HCT116 (cell line): Measurements from ENCODE around the gene SPIRE1.

Experiments used
- CEBPB ChIP-seq: IDR thresholded peaks from 2 replicates; pipeline ENCODE4 v1.6.1; 2012; ENCODE audit warnings: low read depth
- EZH2 ChIP-seq: fragments of 200-600 bp; sonication (generic); IDR thresholded peaks from 2 replicates; pipeline ENCODE4 v1.6.1; 2017; ENCODE audit warnings: antibody characterized with exemption, mixed run types
- JUND ChIP-seq: IDR thresholded peaks from 2 replicates; pipeline ENCODE4 v1.6.1; 2012
- RAD21 ChIP-seq: IDR thresholded peaks from 2 replicates; pipeline ENCODE4 v1.6.1; 2012; ENCODE audit warnings: low read depth, mild to moderate bottlenecking
- ZFX ChIP-seq: fragments of 450-650 bp; IDR thresholded peaks from 2 replicates; pipeline ENCODE4 v1.6.1; 2017
- ZNF274 ChIP-seq: fragments of 200-500 bp; sonication (Bioruptor generic); IDR thresholded peaks from 2 replicates; pipeline ENCODE4 v1.6.1; 2014; ENCODE audit warnings: mild to moderate bottlenecking, low read depth, low read length, inconsistent platforms
- TF ChIP-seq, protein P1 (sequence below), 3 experiments: fragments of 200-600 bp in 1 of 3; sonication (generic) in 1 of 3; IDR thresholded peaks in 2 of 3; conservative IDR thresholded peaks in 1 of 3; 2 replicates each; pipeline ENCODE4 v1.5.1; 2012 to 2017; ENCODE audit warnings: low read depth in 2 of 3, low read length in 2 of 3, antibody characterized with exemption in 1 of 3, borderline replicate concordance in 1 of 3, control low read depth in 1 of 3, mild to moderate bottlenecking in 1 of 3, mixed read lengths in 1 of 3, mixed run types in 1 of 3, moderate library complexity in 1 of 3; ENCODE audit not compliant: insufficient read depth in 1 of 3
- TF ChIP-seq, protein P2 (sequence below): IDR thresholded peaks from 2 replicates; pipeline ENCODE4 v1.6.1; 2011; ENCODE audit warnings: mild to moderate bottlenecking, low read length, moderate library complexity; ENCODE audit not compliant: insufficient replicate concordance; ENCODE audit errors: extremely low read depth
- TF ChIP-seq, protein P3 (sequence below): IDR thresholded peaks from 2 replicates; pipeline ENCODE4 v1.6.1; 2012

DNA sequence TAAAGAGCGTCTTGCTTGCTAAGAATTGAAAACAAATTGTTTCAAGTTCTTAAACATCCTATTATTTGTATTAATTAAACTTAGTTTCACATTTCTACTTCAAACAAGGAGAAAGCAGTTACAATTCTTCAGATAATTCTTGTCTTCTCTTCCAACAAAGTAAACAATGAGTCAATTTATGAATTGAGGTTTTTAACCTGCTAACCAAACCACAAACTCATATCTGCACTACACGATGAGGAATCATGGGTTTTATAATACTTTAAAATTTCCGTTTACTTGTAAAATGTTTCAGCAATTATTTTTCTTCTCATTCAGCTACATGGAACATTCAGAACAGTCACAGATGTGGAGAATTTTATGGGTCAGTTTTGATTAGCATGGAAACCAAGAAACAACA lies 114.2 kb downstream of the SPIRE1 start:
- TF ChIP-seq, protein P1, sequence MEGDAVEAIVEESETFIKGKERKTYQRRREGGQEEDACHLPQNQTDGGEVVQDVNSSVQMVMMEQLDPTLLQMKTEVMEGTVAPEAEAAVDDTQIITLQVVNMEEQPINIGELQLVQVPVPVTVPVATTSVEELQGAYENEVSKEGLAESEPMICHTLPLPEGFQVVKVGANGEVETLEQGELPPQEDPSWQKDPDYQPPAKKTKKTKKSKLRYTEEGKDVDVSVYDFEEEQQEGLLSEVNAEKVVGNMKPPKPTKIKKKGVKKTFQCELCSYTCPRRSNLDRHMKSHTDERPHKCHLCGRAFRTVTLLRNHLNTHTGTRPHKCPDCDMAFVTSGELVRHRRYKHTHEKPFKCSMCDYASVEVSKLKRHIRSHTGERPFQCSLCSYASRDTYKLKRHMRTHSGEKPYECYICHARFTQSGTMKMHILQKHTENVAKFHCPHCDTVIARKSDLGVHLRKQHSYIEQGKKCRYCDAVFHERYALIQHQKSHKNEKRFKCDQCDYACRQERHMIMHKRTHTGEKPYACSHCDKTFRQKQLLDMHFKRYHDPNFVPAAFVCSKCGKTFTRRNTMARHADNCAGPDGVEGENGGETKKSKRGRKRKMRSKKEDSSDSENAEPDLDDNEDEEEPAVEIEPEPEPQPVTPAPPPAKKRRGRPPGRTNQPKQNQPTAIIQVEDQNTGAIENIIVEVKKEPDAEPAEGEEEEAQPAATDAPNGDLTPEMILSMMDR (IDR thresholded peaks at IDR 0.05 in 2 of 3, conservative IDR thresholded peaks at IDR 0.05 in 1 of 3; ENCODE audit: borderline replicate concordance in 1 of 3, insufficient read depth in 1 of 3, low read depth in 2 of 3, low read length in 2 of 3) = no peak
- TF ChIP-seq ZFX (no peak), JUND (no peak), RAD21 (no peak), CEBPB (no peak), ZNF274 (no peak), EZH2 (no peak)
- TF ChIP-seq, protein P2, sequence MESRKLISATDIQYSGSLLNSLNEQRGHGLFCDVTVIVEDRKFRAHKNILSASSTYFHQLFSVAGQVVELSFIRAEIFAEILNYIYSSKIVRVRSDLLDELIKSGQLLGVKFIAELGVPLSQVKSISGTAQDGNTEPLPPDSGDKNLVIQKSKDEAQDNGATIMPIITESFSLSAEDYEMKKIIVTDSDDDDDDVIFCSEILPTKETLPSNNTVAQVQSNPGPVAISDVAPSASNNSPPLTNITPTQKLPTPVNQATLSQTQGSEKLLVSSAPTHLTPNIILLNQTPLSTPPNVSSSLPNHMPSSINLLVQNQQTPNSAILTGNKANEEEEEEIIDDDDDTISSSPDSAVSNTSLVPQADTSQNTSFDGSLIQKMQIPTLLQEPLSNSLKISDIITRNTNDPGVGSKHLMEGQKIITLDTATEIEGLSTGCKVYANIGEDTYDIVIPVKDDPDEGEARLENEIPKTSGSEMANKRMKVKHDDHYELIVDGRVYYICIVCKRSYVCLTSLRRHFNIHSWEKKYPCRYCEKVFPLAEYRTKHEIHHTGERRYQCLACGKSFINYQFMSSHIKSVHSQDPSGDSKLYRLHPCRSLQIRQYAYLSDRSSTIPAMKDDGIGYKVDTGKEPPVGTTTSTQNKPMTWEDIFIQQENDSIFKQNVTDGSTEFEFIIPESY = no peak
- TF ChIP-seq, protein P3, sequence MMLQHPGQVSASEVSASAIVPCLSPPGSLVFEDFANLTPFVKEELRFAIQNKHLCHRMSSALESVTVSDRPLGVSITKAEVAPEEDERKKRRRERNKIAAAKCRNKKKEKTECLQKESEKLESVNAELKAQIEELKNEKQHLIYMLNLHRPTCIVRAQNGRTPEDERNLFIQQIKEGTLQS = no peak
